Hepatocyte (in vitro differentiated cells): ENCODE results near the gene CRACR2A. TPM values are rescaled to one million over a fixed set of nuclear protein-coding genes. Genes with fewer than 3 reads are reported as not detected.

Experiments
- DNase-seq: peaks from one replicate; pipeline ENCODE4 v3.0.0-alpha.2; 2016; ENCODE audit warnings: low spot score
- H2AFZ ChIP-seq: fragments of 200-600 bp; sonication (generic); 2 replicates; pipeline ENCODE4 v1.6.0; 2016; ENCODE audit warnings: antibody characterized with exemption, mild to moderate bottlenecking
- H3K27ac ChIP-seq: fragments of 200-600 bp; sonication (generic); 2 replicates; pipeline ENCODE4 v1.5.1; 2016; ENCODE audit warnings: mild to moderate bottlenecking
- H3K27me3 ChIP-seq: fragments of 200-600 bp; sonication (generic); 2 replicates; pipeline ENCODE4 v1.6.1; 2016
- H3K36me3 ChIP-seq: fragments of 200-600 bp; sonication (generic); replicated peaks from 2 replicates; pipeline ENCODE4 v1.5.1; 2016; ENCODE audit warnings: low read depth; ENCODE audit not compliant: insufficient read depth
- H3K4me1 ChIP-seq: fragments of 200-600 bp; sonication (generic); 2 replicates; pipeline ENCODE4 v1.5.1; 2016; ENCODE audit warnings: mild to moderate bottlenecking, moderate library complexity; ENCODE audit not compliant: insufficient read depth
- H3K4me2 ChIP-seq: fragments of 200-600 bp; sonication (generic); 2 replicates; pipeline ENCODE4 v1.6.0; 2016
- H3K4me3 ChIP-seq: fragments of 200-600 bp; sonication (generic); 2 replicates; pipeline ENCODE4 v1.5.1; 2016; ENCODE audit warnings: mild to moderate bottlenecking
- H3K79me2 ChIP-seq: fragments of 200-600 bp; sonication (generic); 2 replicates; pipeline ENCODE4 v1.6.0; 2017; ENCODE audit warnings: mild to moderate bottlenecking
- H3K9me2 ChIP-seq: fragments of 200-600 bp; sonication (generic); replicated peaks from 2 replicates; pipeline ENCODE4 v1.6.0; 2017; ENCODE audit warnings: mild to moderate bottlenecking; ENCODE audit not compliant: insufficient read depth
- H3K9me3 ChIP-seq: fragments of 200-600 bp; sonication (generic); 2 replicates; pipeline ENCODE4 v1.5.1; 2016; ENCODE audit warnings: low read depth, mild to moderate bottlenecking
- H4K20me1 ChIP-seq: fragments of 200-600 bp; sonication (generic); 2 replicates; pipeline ENCODE4 v1.6.0; 2016; ENCODE audit warnings: mild to moderate bottlenecking; ENCODE audit not compliant: insufficient read depth, poor library complexity, severe bottlenecking
- CTCF ChIP-seq: fragments of 200-600 bp; sonication (generic); IDR thresholded peaks from 2 replicates; pipeline ENCODE4 v1.5.1; 2016; ENCODE audit warnings: antibody characterized with exemption, mild to moderate bottlenecking; ENCODE audit not compliant: poor library complexity
- EZH2 ChIP-seq: fragments of 200-600 bp; sonication (generic); IDR thresholded peaks from 2 replicates; pipeline ENCODE4 v1.6.1; 2016; ENCODE audit warnings: antibody characterized with exemption, mild to moderate bottlenecking, borderline replicate concordance
- EZH2phosphoT487 ChIP-seq: fragments of 200-600 bp; sonication (generic); IDR thresholded peaks from one replicate; pipeline ENCODE4 v1.6.1; 2018; ENCODE audit warnings: antibody characterized with exemption, mild to moderate bottlenecking, low read depth, moderate library complexity; ENCODE audit not compliant: unreplicated experiment, severe bottlenecking
- WGBS: methylation state at CpG from one replicate; pipeline ENCODE4 v1.1.6; 2016; ENCODE audit warnings: low lambda C conversion rate; ENCODE audit errors: missing lambda C conversion rate; 5-methylcytosine and 5-hydroxymethylcytosine counted together
- polyA plus RNA-seq: library from polyadenylated mRNA; unstranded; fragments of >200 nt; fragmentation: Nextera tagmentation; extraction: Ambion mirVana; gene quantifications from 2 replicates; pipeline ENCODE4 v1.2.1, GENCODE V29; 2016
- total RNA-seq: library from RNA; depleted of rRNA; stranded (reverse); fragments of >200 nt; gene quantifications from 2 replicates; pipeline ENCODE4 v1.2.3, GENCODE V29; 2014

Gene CRACR2A
- total and polyA plus RNA-seq, 2 experiments from 2014 or later: 0.30 to 0.80 TPM

GRCh38 chr12:3641428-3642018, 111.4 kb downstream of the CRACR2A start:
- no peak for TF ChIP-seq CTCF
- no peak for TF ChIP-seq EZH2phosphoT487
- no peak for TF ChIP-seq EZH2
- no peaks in the 10 kb centered on the region for H4K20me1 ChIP-seq
- no peaks in the 10 kb centered on the region for H3K27me3 ChIP-seq
- 75% methylated on average over 3 of the region's 3 CpGs for WGBS
- no peak for DNase-seq
- H2AFZ ChIP-seq: no peak overlapping the region
- H3K4me2 ChIP-seq: no peak overlapping the region
- no peak overlapping the region for H3K4me3 ChIP-seq
- H3K9me3 ChIP-seq: no peaks in the 10 kb centered on the region
- no peaks in the 10 kb centered on the region for H3K9me2 ChIP-seq
- no peak overlapping the region for H3K27ac ChIP-seq
- H3K36me3 ChIP-seq: no peaks in the 10 kb centered on the region
- no peaks in the 10 kb centered on the region for H3K79me2 ChIP-seq
- no peaks in the 10 kb centered on the region for H3K4me1 ChIP-seq

GRCh38 chr12:3636328-3636727, 116.6 kb downstream of the CRACR2A start:
- H3K4me2 ChIP-seq: no peak overlapping the region
- H3K9me2 ChIP-seq: no peaks in the 10 kb centered on the region
- TF ChIP-seq CTCF: no peak
- TF ChIP-seq EZH2phosphoT487: no peak
- no peak for TF ChIP-seq EZH2
- DNase-seq: no peak
- H4K20me1 ChIP-seq: no peaks in the 10 kb centered on the region
- no peaks in the 10 kb centered on the region for H3K27me3 ChIP-seq
- H3K27ac ChIP-seq: no peak overlapping the region
- no peak overlapping the region for H3K4me3 ChIP-seq
- H3K4me1 ChIP-seq: no peaks in the 10 kb centered on the region
- H3K9me3 ChIP-seq: no peaks in the 10 kb centered on the region
- H2AFZ ChIP-seq: no peak overlapping the region
- H3K36me3 ChIP-seq: no peaks in the 10 kb centered on the region
- no peaks in the 10 kb centered on the region for H3K79me2 ChIP-seq
- WGBS: 85% methylated on average over 5 of the region's 5 CpGs

- H2AFZ ChIP-seq: no peak overlapping the region
- H3K4me2 ChIP-seq: no peak overlapping the region
- H3K9me2 ChIP-seq: no peaks in the 10 kb centered on the region
- no peaks in the 10 kb centered on the region for H3K9me3 ChIP-seq
- no peak overlapping the region for H3K27ac ChIP-seq
- no peak overlapping the region for H3K4me3 ChIP-seq
- 69% methylated on average over 6 of the region's 6 CpGs for WGBS
- no peaks in the 10 kb centered on the region for H3K27me3 ChIP-seq
- DNase-seq: no peak
- H3K4me1 ChIP-seq: no peaks in the 10 kb centered on the region
- H3K79me2 ChIP-seq: no peaks in the 10 kb centered on the region
- no peaks in the 10 kb centered on the region for H4K20me1 ChIP-seq
- no peaks in the 10 kb centered on the region for H3K36me3 ChIP-seq
- TF ChIP-seq EZH2phosphoT487 (no peak), CTCF (no peak), EZH2 (no peak)
Observed at GRCh38 chr12:3634348-3634747, 118.6 kb downstream of the CRACR2A start.

- DNase-seq: no peak
- no peaks in the 10 kb centered on the region for H3K9me2 ChIP-seq
- no peaks in the 10 kb centered on the region for H3K79me2 ChIP-seq
- H3K27me3 ChIP-seq: no peaks in the 10 kb centered on the region
- H3K4me3 ChIP-seq: no peak overlapping the region
- H4K20me1 ChIP-seq: no peaks in the 10 kb centered on the region
- no peak overlapping the region for H3K27ac ChIP-seq
- WGBS: 95% methylated on average over 9 of the region's 9 CpGs
- no peak overlapping the region for H3K4me2 ChIP-seq
- no peaks in the 10 kb centered on the region for H3K9me3 ChIP-seq
- H3K4me1 ChIP-seq: no peaks in the 10 kb centered on the region
- H3K36me3 ChIP-seq: no peaks in the 10 kb centered on the region
- no peak for TF ChIP-seq CTCF
- TF ChIP-seq EZH2: no peak
- no peak for TF ChIP-seq EZH2phosphoT487
- no peak overlapping the region for H2AFZ ChIP-seq
Observed at GRCh38 chr12:3633396-3633795, 119.5 kb downstream of the CRACR2A start.
